GM12878 (cell line): ENCODE measurements around the gene ARID3B. TPM values are rescaled to one million over a fixed set of nuclear protein-coding genes. Genes with fewer than 3 reads are reported as not detected.

Experiments used
- HDAC6 ChIP-seq: fragments of 200-600 bp; sonication (generic); IDR thresholded peaks from one replicate; pipeline ENCODE4 v1.8.0; 2017; ENCODE audit warnings: antibody characterized with exemption; ENCODE audit not compliant: unreplicated experiment
- POLR2AphosphoS2 ChIP-seq: IDR thresholded peaks from 2 replicates; pipeline ENCODE4 v1.6.1; 2011; ENCODE audit warnings: low read depth, mild to moderate bottlenecking, low read length, improper control_type of control experiment, moderate library complexity
- RCOR1 ChIP-seq: conservative IDR thresholded peaks from 2 replicates; pipeline ENCODE4 v1.6.1; 2012; ENCODE audit warnings: low read depth, low read length, improper control_type of control experiment
- ZNF384 ChIP-seq: IDR thresholded peaks from 2 replicates; pipeline ENCODE4 v1.6.1; 2012; ENCODE audit warnings: low read depth, mild to moderate bottlenecking, low read length, improper control_type of control experiment, borderline replicate concordance
- ZNF687 ChIP-seq: fragments of 450-650 bp; IDR thresholded peaks from 2 replicates; pipeline ENCODE4 v1.6.1; 2017; ENCODE audit warnings: mild to moderate bottlenecking, moderate library complexity
- ZZZ3 ChIP-seq: IDR thresholded peaks from 2 replicates; pipeline ENCODE4 v1.6.1; 2011; ENCODE audit warnings: low read depth; ENCODE audit not compliant: control insufficient read depth, insufficient read length
- polyA plus RNA-seq, 11 experiments: library from polyadenylated mRNA; depleted of rRNA in 4 of 11; unstranded in 6 of 11; stranded (reverse) in 5 of 11; fragments of >200 nt; fragmentation: Nextera tagmentation in 4 of 11; fragmentation: Illumina TruSeq in 1 of 11; extraction: Ambion mirVana in 4 of 11; extraction: Trizol in 1 of 11; gene quantifications; 1 replicate in 1 of 11; 2 replicates in 10 of 11; pipeline versions ENCODE4 v1.2.1 to v1.2.3, GENCODE V29; 2011 to 2016; ENCODE audit warnings: inconsistent platforms in 2 of 11, missing spikeins in 2 of 11, low read depth in 1 of 11
- total RNA-seq, 4 experiments: library from RNA; depleted of rRNA in 3 of 4; stranded (reverse); fragments of >200 nt in 3 of 4; fragmentation: Illumina TruSeq in 1 of 4; extraction: Trizol in 1 of 4; gene quantifications; 2 replicates each; pipeline versions ENCODE4 v1.2.1 to v1.2.3, GENCODE V29; 2013 to 2021

Gene ARID3B
- total and polyA plus RNA-seq, 10 of the 15 experiments (the other 5 are each of a cell fraction or from before 2014, with no cell fraction given) = 1.1 to 33.4 (median 24.0) TPM

- no peak for TF ChIP-seq ZNF687
- TF ChIP-seq RCOR1 = no peak
- no peak for TF ChIP-seq POLR2AphosphoS2
- no peak for TF ChIP-seq HDAC6
- TF ChIP-seq ZNF384 = no peak
- no peak for TF ChIP-seq ZZZ3
These were observed 71.7 kb downstream of the ARID3B start (continued) for GRCh38 chr15:74612677-74613076.
